ENCODE results near the gene TP53I11.

- TF ChIP-seq POLR2A (IDR thresholded peaks at IDR 0.05), result no peak
- TF ChIP-seq, protein P1, sequence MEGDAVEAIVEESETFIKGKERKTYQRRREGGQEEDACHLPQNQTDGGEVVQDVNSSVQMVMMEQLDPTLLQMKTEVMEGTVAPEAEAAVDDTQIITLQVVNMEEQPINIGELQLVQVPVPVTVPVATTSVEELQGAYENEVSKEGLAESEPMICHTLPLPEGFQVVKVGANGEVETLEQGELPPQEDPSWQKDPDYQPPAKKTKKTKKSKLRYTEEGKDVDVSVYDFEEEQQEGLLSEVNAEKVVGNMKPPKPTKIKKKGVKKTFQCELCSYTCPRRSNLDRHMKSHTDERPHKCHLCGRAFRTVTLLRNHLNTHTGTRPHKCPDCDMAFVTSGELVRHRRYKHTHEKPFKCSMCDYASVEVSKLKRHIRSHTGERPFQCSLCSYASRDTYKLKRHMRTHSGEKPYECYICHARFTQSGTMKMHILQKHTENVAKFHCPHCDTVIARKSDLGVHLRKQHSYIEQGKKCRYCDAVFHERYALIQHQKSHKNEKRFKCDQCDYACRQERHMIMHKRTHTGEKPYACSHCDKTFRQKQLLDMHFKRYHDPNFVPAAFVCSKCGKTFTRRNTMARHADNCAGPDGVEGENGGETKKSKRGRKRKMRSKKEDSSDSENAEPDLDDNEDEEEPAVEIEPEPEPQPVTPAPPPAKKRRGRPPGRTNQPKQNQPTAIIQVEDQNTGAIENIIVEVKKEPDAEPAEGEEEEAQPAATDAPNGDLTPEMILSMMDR (IDR thresholded peaks at IDR 0.05), result peak in 1 of 7 experiments; percentile 3
Measured at GRCh38 chr11:44977493-44977984, 26.9 kb upstream of the TP53I11 start.

Measured in body of pancreas (tissue), 4 donors.